ENCODE measurements around the gene UHMK1.

UHMK1 gene

DNA sequence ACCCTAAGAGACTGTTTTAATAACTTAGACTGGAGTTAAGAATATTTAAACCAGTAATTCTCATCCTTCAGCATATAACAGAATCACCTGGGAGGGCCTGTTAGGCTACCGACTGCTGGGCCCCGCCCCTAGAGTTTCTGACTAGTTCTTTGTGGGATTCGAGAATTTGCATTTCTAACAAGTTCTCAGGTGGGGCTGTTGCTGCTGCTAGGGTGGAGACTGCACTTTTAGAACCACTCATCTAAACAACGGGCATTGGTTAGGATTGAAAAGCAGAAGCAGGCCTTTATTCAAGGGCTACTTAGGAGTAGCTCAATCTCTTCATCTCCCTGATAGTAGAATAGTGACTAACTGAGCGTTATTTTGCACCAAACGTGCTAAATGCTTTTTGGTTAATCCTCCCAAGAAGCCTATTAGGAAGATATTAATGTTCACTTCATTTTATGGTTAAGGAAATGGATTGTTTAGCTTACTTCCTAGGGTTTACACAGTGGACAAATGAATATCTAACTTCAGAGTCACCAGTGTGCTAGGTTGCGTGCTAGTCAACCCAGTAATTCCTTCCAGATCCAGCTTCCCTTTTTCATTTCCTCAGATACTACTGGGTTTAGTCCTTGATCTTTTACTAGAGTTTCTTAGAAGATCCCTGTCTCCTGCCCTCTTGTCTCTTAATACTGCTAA, 32.8 kb downstream of the UHMK1 start:
- peak; percentile 86 for DNase-seq

DNA sequence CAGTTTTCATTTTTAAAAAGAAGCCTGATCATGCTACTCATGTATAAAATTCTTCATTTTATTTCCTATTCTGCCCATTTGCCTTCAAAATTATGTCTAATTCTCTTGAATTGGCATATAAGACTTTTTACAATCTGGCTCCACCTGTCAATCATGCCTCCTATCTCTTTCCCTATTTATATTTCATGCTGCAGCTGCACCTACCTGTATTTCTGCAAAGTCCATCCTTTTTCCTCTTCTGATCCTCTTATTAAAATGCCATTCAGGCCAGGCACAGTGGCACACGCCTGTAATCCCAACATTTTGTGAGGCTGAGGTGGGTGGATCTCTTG, 33.3 kb downstream of the UHMK1 start:
- no peak for DNase-seq

- no peak for DNase-seq
Observed at GRCh38 chr1:162535501-162535900, 37.9 kb downstream of the UHMK1 start.

GRCh38 chr1:162536511-162536910, 38.9 kb downstream of the UHMK1 start:
- DNase-seq = no peak

- no peak for DNase-seq
Observed at GRCh38 chr1:162537216-162537615, 39.6 kb downstream of the UHMK1 start.

DNA sequence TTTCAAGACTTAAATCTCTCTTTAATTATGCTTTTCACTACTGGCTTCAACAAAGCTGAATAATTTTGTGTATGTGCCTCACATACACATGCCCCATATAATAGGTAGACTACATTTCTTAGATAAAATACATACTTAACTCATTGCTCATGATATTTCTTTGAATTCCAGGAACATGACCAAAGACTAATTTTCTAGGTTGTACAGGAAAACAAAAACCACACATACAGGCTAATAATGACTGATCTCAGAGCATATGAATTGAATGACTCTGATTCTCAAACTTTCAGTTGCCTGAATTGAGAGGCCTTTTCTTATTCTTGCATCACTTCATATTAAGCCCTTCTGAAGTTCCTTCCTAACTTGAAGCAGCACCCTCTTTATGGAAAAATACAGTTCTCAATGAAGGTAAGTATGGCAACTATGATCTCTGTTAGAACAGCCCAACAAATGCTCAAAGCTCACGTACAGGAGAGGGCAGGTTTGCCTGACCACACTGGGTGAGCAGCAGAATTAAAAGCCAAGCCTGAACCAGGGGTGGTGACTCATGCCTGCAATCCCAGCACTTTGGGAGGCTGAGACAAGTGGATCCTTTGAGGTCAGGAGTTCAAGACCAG, 41.3 kb downstream of the UHMK1 start:
- peak; percentile 34 for DNase-seq

DNA sequence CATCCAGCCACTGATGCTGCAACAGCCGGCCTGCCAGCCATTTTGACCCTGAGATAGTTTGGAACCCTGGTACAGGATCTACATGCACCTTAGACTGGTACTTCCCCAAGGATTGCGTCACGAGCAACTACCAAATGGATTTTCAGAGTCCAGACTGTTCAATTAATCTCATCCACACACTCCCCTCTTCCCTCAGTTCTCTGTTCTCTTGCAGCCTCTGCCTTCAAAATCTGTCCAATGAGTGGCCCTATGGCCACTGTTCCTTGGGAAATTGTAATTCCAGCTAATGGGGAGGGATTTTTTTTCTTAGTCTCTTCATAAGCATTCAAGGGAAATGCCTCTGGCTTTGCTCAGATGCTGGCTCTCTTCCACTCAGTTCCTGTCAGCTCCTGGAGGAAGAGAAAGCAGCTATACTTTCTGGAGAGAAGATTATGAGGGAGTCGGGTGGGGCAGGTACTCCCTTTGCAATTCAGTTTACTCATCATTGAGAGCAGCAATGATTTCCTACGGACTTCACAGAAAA, 44.1 kb downstream of the UHMK1 start:
- DNase-seq = no peak

GRCh38 chr1:162543228-162543627, 45.6 kb downstream of the UHMK1 start:
- no peak for DNase-seq

- no peak for DNase-seq
Observed at GRCh38 chr1:162548170-162548569, 50.6 kb downstream of the UHMK1 start.

GRCh38 chr1:162549001-162549400, 51.4 kb downstream of the UHMK1 start:
- DNase-seq = no peak

- DNase-seq = no peak
Observed at GRCh38 chr1:162550925-162551324, 53.3 kb downstream of the UHMK1 start.

DNA sequence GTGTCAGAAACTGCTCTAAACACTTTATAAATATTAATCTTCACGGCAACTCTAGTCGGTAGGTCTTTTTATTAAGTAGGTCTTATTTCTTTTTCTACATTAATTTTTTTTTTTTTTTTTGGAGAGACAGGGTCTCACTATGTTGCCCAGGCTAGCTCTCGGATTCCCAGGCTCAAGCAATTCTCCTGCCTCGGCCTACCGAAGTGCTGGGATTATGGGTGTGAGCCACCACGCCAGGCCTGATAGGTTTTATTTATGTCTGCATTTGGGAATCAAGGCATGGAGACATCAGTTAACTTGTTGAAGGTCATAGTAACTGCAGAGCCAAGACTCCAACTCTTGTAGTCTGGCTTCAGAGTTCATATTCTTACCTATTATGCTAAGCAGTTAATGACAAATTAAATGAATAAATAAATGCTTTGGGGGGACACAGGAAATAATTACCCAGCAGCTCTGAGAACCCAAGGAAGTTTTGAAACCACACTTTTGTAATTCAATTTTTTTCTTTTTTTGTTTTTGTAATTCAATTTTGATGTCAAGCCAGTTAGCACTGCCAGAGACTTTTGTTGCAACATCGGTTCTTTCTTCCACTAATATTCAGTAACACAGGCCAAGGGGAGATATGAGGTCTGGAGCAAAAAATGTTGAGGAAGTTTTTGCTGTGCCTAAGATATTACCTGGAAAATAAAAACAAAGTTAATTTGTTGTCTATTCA, 54.5 kb downstream of the UHMK1 start:
- no peak for DNase-seq

DNA sequence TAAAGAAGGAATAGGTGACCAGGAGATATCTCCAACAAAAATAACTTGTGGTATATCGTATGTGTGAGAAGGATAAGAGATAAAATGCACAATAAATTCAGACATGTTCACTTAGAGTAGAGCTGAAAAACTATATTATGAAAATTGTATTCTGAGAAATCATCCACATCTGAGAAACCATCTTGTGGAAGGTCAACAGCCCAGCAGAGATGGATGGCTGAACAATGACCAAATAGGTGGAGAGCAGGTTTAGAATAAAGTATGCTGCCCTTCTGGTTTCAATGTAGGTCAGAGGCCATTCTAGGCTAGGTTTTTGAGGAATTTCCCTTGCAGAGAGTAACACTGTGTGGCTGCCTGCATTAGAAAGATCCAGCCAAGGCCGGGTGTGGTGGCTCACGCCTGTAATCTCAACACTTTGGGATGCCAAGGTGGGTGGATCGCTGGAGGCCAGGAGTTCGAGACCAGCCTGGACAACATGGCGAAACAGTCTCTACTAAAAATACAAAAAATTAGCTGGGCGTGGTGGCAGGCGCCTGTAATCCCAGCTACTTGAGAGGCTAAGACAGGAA, 55.1 kb downstream of the UHMK1 start:
- DNase-seq = no peak

- DNase-seq = peak; percentile 9
Observed at GRCh38 chr1:162554258-162554657, 56.6 kb downstream of the UHMK1 start.

GRCh38 chr1:162557536-162557935, 59.9 kb downstream of the UHMK1 start:
- no peak for DNase-seq

DNA sequence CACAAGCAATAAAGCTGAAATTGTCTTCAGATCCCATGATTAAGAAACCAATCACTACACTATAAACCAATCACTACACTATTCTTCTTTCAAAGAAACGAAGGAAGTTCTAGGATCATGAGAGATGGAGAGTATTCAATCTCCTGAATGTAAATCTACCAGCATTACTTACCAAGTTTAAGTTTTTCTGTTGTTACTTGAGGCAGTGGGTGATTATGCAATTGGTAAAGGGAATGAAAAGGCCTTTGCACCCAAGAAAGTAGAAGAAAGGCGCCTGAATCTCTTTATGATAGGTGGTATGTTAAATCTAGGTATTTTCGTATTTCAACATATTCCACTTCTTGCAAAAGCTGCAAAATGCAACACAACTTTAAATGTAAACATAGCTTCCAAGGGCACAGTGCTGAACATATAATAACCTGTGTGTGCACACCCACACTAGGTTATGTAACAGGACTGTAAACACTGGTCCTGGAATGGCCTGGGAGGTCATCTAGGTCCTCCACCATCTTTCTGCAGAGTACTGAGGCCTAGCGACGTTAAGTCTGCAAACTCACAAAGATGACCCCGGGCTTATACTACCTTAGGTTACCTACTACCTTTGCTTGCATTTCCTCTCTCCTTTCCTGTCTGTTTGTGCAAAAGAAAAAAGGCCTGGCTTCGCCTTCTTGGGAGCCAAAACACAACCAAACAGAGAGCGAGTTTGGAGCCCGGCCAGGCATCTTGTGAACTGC, 62.9 kb downstream of the UHMK1 start:
- DNase-seq = no peak

DNA sequence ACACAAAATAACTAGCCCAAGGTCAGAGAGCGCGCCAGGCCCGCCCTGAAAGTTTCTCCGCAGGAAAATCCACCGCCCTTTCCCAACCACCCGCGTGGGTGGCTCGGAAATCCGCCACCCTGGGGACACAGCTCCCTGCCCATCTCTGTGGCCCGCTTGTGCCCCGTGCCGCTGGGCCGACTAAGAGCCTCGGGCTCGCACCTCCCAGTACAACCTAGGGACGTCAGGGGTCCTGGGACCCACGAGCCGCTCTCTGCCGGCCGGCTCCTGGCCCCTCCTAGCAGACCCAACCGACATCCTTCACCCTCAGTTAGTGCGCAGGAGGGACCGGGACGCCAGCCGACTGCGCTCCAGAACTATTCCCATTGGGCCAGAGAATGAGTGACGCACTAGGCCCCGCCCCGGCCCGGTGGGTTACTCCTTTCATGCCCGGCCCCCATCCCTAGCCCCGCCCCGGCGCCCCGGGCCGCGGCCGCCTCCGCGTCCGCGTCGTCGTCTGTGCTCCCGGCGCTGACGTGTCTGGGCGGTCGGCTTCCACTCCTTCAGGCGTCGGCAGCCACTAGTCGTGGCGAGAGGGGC, 63.5 kb downstream of the UHMK1 start:
- peak; percentile 93 for DNase-seq

GRCh38 chr1:162561616-162562469, 64.2 kb downstream of the UHMK1 start, which contains the start of gene UAP1:
UAP1 (plus strand) TSS chr1:162561722; CDS start chr1:162566069, 4,347 bp downstream.
- no peak for DNase-seq

GRCh38 chr1:162562470-162562828, 64.8 kb downstream of the UHMK1 start:
- DNase-seq = peak; percentile 22

- DNase-seq = no peak
Observed at GRCh38 chr1:162564762-162565218, 67.2 kb downstream of the UHMK1 start.

DNA sequence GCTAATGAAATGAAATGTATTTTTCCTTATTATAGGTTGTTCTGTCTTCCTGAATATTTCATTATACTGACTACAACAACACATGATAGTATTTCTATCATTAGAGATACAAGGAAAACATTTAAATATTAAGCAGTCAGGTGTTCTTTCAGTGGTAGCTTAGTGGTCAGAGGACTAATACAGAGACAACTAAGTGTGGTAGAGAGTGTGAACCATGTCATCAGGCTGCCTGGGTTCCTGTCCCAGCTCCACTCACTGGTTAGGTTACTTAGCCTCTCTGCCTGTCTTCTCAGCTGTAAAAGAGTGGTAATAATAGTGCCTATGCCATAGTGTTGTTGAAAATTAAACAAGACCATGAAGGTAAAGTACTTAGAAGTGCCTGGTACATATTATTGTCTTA, 67.8 kb downstream of the UHMK1 start:
- no peak for DNase-seq

- no peak for DNase-seq
Observed at GRCh38 chr1:162566870-162567269, 69.3 kb downstream of the UHMK1 start.

Measured in MV-4-11 (cell line).